ENCODE data around the gene AASDHPPT.

The AASDHPPT gene

DNA sequence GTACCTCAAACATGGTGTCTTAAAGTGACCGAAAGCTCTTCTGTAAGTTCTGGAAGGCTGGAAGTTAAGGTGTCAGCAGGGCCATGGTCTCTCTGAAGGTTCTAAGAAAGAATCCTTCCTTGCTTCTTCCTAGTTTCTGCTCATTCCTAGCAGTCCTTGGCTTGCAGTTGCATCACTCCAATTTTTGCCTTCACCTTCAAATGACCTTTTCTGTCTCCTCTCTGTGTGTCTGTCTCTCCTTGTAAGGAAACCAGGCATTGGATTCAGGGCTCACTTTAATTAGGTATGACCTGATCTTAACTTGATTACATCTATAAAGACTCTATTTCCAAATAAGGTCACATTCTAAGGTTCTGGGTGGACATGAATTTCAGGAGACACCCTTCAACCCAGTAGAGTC, 8.7 kb downstream of the AASDHPPT start:
- no peak for DNase-seq (ENCODE audit: low read depth in 2 of 2)

DNA sequence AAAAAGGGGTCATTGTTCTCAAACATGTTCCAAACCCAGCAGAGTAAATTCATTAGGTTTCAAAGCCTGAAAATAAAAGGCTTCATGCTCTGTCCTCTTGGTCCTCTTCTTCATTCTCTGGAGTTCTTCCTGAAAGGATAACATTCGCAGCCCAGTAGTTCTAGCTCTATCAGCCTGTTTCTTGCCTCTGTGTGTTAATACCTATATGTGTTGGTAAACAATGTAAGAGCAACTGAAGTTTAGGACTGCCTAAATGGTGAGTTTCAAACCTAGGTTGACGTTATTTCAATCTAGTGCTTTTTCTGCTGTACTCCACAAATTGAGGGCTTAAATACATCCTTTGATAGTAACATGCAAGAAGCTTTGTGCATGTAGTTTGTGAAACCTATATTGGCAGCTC, 9.4 kb downstream of the AASDHPPT start:
- no peak for DNase-seq (ENCODE audit: low read depth in 2 of 2)

- peak in 1 of 2 donors; percentile 8 for DNase-seq (ENCODE audit: low read depth in 2 of 2)
Measured at GRCh38 chr11:106087815-106088435, 10.5 kb downstream of the AASDHPPT start.

DNA sequence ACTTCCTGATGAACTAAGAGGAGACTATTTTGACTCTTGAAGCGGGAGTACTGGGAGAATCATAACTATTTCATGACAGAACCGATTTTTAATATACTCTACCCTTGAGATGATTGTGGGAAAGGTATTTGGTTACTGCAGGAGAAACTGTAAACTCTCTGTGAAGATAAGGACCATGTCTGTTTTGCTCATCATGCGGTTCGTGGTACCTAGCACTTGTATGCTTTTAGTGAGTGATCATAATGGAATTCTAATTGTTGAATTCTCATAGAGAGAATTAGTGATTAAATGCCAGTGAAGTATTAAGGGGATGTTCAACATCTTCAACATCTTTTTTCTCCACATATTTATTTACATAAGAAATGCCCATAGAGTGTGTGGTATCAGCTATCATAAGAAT, 11.4 kb downstream of the AASDHPPT start:
- no peak for DNase-seq (ENCODE audit: low read depth in 2 of 2)

DNA sequence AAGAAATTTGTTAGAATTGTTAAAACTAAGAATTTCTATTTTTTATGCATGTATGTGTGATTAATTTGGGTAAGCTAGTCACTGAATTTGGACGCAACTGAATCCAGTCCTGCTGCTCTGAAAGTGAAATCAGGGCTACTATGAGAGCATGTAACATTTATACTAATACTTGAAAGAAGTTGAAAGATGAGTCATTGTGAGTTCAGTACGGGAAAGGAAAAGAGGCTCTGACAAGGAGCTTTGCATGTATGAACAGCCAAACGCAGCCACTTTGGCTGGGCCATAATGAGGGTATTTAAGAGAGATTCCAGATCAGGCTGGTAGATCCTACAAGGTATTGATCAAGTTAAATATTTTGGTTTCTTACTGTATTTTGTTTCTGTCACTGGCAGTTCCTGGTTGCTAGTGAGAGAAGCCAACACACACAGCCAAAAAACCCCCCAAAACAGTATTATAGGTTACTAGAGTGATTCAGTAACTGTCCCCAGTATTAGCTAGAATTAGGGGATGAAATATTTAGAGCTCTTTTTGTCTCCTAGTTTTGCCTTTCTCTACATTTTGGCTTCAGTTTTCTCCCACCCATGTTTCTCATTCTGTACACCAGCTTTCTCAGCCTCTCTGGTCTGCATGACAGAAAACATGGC, 14.1 kb downstream of the AASDHPPT start:
- no peak for DNase-seq (ENCODE audit: low read depth in 2 of 2)

- DNase-seq (ENCODE audit: low read depth in 2 of 2), result no peak
Measured at GRCh38 chr11:106092446-106092845, 15.0 kb downstream of the AASDHPPT start.

DNA sequence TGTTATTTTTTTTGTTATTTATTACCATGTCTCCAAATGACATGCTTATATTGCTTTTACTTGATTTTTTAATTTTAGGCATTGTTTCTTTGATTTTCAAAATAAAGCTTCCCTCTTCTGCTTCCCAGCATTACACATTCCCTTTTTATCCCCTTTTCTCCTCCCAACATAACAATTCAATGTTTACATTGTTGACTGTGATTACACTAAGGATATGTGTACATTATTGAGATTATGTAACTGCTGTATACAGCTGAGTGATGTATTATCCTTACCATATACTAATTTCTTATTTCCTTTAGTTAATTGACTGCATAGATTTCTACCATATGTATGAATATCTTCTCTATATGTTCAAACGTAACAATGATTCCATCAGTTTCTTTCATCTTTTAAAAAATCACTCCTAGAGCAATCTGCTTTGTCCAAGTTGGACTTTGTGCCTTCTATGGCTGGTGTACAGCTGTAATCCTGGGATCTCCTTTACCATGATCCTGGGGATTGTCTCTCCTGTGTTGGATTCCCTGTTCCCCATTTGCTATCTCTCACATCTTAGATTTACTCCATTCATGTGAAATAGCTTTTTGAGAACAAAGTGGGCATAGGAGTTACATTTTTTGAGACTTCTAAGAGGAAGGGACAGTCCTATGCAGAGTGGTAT, 21.6 kb downstream of the AASDHPPT start:
- no peak for DNase-seq (ENCODE audit: low read depth in 2 of 2)

- no peak for DNase-seq (ENCODE audit: low read depth in 2 of 2)
Measured at GRCh38 chr11:106101370-106101769, 23.9 kb downstream of the AASDHPPT start.

DNA sequence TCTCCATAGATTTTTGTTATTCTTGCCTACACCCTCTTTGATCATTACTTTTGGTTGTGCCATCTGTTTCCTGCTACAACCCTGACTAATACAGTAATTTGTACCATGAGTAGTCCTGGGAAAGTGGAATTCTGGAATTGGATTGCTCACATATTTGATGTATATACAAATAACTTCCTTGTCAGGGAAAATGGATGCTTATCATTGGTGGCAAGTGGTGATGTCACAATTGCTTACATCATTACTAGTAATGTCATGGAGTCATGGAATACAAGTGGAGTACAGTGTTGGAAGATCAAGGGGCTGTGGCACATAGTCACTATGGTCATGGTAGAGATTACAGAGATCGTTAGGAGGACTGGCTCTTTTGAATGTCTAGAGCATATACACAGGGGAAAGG, 24.4 kb downstream of the AASDHPPT start:
- no peak for DNase-seq (ENCODE audit: low read depth in 2 of 2)

GRCh38 chr11:106105986-106106385, 28.5 kb downstream of the AASDHPPT start:
- no peak for DNase-seq (ENCODE audit: low read depth in 2 of 2)

DNA sequence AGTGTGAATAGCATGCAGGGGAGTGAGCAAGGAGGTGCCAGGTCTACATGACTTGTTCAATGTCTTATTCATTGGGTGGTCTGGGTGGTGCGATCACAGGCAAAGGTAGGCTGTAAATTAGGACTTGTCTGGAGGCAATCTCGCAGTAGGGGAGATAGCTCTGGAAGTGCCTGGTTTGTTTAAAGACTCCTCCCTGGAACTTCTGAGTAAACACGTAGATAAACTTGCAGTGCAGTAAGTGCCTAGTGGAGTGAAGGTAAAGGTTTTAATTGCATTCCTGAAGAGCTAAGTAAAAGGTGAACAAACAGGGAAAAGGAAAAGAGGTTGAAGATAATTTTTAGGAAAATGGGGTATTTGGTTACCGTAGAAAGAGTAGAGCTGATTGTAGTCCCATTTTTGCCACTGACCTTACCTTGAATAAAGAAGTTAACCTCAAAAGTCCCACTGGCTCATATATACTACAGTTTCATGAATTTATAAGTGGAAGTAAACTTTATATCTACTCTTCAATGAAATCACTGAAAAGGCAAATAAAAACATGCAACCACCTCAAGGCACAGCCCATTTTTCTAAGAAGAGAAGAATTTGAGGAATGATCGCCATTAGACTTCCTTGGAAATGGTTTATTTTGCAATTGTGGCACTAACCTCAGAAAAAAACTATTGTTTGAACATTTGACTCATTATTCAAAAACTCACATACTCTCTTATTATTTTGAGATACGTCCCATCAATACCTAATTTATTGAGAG, 44.3 kb downstream of the AASDHPPT start:
- no peak for DNase-seq (ENCODE audit: low read depth in 2 of 2)

DNA sequence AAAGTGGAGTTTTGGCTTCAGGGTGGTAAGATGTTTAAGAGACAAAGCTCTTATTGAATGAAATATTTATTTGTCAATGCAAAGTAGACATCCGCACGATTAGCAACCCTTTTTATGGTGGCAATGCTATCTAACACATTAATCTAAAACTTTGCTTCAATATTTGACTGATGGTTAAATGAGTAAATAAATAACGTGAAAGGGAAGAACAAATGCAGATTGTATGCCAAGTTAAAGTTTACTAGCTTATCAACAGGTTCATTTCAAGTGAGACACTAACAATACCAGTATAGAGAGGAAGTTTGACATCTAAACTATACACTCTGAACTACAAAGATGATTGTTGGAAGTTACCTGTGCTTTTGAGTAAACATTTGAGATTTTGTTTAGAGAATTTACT, 50.1 kb downstream of the AASDHPPT start:
- DNase-seq (ENCODE audit: low read depth in 2 of 2), result no peak

GRCh38 chr11:106128740-106129139, 51.3 kb downstream of the AASDHPPT start:
- no peak for DNase-seq (ENCODE audit: low read depth in 2 of 2)

- DNase-seq (ENCODE audit: low read depth in 2 of 2), result no peak
Measured at GRCh38 chr11:106131998-106132397, 54.5 kb downstream of the AASDHPPT start.

- DNase-seq (ENCODE audit: low read depth in 2 of 2), result no peak
Measured at GRCh38 chr11:106132582-106133354, 55.3 kb downstream of the AASDHPPT start.

GRCh38 chr11:106133529-106133928, 56.1 kb downstream of the AASDHPPT start:
- DNase-seq (ENCODE audit: low read depth in 2 of 2), result no peak

DNA sequence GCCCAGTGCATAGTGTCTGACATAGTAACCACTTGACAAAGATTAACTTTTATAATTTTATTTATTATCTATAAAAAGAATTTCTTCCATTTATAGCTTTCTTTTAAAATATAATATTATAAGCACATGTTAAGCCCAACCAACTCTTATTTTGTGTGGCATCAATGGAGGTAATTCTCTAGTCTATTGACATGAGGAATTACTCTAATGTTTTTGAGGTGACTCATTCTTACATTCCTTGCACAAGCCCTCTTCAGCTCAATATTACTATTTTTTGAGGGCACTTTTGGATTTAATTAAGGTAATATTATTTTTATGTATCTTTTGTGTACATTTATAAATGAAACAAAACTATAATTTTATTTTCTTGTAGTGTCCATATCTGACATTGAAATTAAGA, 59.6 kb downstream of the AASDHPPT start:
- no peak for DNase-seq (ENCODE audit: low read depth in 2 of 2)

DNA sequence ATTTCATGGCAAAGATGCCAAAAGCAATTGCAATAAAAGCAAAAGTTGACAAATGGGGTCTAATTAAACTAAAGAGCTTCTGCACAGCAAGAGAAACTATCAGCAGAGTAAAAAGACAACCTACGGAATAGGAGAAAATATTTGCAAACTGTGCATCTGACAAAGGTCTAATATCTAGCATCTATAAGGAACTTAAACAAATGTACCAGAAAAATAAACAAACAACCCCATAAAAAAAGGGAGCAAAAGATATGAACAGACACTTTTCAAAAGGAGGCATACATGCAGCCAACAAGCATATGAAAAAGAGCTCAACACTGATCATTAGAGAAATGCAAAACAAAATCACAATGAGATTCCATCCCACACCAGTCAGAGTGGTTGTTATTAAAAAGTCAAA, 60.3 kb downstream of the AASDHPPT start:
- no peak for DNase-seq (ENCODE audit: low read depth in 2 of 2)
